Fibroblast of mammary gland (primary cell): ENCODE measurements around the gene CADPS.

Source experiments
- DNase-seq: peaks from one replicate; pipeline ENCODE4 v3.0.0-alpha.2; 2010; ENCODE audit warnings: low read depth
- H3K4me3 ChIP-seq: 2 replicates; pipeline ENCODE4 v1.5.1; 2011; ENCODE audit warnings: low read depth, mild to moderate bottlenecking, low read length, moderate library complexity; ENCODE audit not compliant: control insufficient read depth
- TF ChIP-seq, protein P1 (sequence below): conservative IDR thresholded peaks from 2 replicates; pipeline ENCODE4 v1.5.1; 2011; ENCODE audit warnings: low read depth, low read length, inconsistent platforms; ENCODE audit not compliant: control insufficient read depth, insufficient read depth

CADPS gene

DNA sequence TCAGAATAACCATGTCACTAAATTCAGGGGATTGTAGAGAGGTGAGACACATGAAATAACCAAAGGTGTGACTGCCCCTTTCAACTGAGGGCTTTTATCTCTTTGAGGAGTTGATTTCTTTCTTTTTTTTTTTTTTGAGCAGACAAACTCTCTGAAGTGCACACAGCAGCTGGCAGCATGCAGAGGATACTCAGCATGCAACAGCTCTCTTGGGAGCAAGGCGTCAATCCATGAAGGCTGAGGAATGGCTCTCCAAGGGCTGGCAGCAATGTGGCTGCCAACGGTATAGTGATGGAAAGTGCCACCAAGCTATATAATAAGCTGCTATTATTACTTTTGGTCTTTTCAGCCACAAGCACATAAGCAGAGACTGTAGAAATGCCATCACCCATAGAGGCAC, 275.2 kb downstream of the CADPS start:
- DNase-seq, result no peak
- H3K4me3 ChIP-seq, result no peak overlapping the region
- TF ChIP-seq, protein P1, sequence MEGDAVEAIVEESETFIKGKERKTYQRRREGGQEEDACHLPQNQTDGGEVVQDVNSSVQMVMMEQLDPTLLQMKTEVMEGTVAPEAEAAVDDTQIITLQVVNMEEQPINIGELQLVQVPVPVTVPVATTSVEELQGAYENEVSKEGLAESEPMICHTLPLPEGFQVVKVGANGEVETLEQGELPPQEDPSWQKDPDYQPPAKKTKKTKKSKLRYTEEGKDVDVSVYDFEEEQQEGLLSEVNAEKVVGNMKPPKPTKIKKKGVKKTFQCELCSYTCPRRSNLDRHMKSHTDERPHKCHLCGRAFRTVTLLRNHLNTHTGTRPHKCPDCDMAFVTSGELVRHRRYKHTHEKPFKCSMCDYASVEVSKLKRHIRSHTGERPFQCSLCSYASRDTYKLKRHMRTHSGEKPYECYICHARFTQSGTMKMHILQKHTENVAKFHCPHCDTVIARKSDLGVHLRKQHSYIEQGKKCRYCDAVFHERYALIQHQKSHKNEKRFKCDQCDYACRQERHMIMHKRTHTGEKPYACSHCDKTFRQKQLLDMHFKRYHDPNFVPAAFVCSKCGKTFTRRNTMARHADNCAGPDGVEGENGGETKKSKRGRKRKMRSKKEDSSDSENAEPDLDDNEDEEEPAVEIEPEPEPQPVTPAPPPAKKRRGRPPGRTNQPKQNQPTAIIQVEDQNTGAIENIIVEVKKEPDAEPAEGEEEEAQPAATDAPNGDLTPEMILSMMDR, result no peak

DNA sequence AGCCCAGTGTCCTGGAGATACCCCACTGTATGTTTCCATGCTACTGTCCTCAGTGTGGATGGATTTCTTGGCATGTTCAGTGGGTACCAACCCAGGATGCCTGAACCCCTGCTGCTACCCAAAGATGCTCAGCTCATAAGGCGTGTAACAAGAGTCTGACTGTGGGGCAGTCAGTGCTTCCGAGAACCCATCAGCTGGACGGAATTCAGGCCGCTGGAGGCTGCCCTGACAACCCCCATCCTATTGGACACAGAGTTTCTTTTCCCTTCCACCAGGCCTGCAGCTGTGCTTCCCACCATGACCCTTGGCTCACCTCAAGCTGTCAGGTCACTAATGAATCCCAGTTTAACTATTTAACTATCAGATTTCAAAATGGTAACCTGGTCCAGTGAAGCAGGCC, 277.7 kb downstream of the CADPS start:
- peak; percentile 73 for DNase-seq
- TF ChIP-seq, protein P1, result no peak
- H3K4me3 ChIP-seq, result no peak overlapping the region

DNA sequence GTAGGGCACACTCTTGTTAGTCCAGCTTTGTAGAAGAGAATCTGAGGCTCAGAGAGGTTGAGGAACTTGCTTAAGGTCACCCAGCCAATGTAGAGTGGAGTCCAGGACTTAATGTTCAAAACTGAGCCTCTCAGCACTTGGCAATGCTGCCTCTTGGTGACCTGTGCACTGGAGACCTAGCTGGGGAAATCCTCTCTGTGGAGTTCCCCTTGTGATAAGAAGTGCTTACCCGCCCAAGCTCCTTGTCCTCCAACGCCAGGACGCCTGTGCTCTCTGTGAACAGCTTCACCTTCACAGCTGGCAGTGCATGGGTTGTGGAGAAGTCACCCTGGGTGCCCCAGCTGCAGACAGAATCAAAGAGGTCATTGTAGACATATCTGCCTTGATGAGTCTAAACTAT, 282.8 kb downstream of the CADPS start:
- DNase-seq, result no peak
- TF ChIP-seq, protein P1, result no peak
- no peak overlapping the region for H3K4me3 ChIP-seq

DNA sequence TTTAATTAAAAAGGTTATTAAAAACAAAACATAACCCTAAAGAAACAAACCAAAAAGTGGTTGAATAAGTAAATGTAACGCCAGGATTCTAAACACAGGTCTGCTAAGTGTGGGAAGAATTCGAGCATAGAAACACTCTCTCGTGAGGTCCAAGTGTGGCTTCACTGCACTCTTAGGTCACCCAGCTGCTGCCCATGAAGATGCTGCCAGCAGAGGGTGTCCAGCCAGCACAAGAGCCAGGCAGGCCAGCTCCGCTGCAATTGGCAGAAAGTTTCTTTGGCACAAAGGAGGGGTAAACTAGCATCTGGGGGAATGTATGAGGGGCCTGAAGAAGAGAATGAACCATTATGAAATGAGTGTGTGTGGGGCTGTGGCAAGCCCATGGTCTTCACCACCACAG, 286.1 kb downstream of the CADPS start:
- DNase-seq, result no peak
- TF ChIP-seq, protein P1, result no peak
- no peak overlapping the region for H3K4me3 ChIP-seq

DNA sequence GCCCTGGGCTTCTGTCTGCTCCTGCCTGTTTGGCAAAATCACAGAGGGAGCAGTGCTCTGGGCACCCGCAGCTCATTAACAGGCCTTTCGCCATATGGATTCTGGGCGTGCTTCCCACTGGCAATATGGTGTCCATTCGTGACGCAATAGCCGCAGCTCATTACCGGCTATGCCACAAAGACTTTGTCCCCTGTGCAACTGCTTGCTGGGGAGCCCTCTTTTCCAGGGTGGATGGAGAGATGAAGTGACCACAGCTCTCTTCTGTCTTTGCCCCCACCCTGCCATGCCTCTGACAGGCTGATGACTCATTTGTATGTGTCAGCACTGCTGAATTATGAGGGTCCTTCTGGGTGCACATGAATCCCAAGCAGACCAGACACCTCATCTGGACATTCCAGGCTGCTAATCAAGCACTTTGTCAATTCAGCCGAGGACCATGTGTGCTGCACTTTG, 287.6 kb downstream of the CADPS start:
- TF ChIP-seq, protein P1, result no peak
- peak; percentile 100 for DNase-seq
- no peak overlapping the region for H3K4me3 ChIP-seq

DNA sequence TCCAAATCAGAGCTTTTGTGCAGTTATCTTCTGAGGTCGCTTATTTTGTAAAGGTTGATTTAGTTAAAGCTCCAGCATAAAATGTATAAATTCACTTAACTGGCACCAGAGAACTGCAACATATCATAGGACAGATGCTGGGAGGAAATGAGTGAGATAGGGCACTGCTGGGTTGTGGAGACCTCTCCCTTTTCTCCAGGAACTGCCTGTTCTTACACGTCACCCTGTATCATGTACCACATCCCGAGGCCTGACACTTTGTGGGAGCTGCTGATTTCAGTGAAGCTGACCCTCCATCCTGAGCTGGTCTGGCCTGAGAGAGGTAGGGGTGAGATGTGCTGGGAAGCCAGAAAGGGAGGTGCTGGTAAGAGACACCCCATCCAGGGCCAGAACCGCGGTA, 288.0 kb downstream of the CADPS start:
- H3K4me3 ChIP-seq, result no peak overlapping the region
- peak; percentile 97 for DNase-seq
- TF ChIP-seq, protein P1, result no peak

DNA sequence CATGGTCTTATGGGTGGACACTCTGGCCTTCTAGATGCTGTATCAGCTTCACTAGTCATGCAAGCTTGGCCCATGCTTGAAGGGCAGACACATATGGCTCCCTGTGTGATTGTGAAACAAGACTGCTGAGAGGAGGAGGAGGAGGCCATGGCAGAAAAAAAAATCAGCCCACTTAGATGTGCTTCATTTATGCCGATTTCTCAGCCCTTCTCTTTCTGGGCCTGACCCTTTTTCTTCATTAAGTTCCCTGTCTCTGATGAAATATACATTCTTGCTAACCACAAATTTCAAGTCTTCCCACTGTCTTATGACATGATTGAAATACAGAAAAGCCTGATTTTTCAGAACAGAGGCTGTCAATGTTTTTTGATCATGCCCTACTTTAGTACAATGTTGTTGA, 288.9 kb downstream of the CADPS start:
- H3K4me3 ChIP-seq, result no peak overlapping the region
- TF ChIP-seq, protein P1, result no peak
- peak; percentile 95 for DNase-seq
